ENCODE measurements around the gene RAPH1. TPM values are rescaled to one million over a fixed set of nuclear protein-coding genes. Genes with fewer than 3 reads are reported as not detected.

The RAPH1 gene
- total RNA-seq, 1 experiment from 2014 or later: 31.4 TPM

GRCh38 chr2:203441463-203441862 lies 93.6 kb downstream of the RAPH1 start:
- no peak for ATAC-seq
- in situ Hi-C loops (cut with HindIII; ENCODE audit: low pct_unique_long_range_greater_than_20kb, low sequenced_read_pairs): no loop called here
- CTCF ChIA-PET: no interaction called here

GRCh38 chr2:203440671-203441070 lies 94.4 kb downstream of the RAPH1 start:
- Histone ChIP-seq H3K27me3 (ENCODE audit: control insufficient read depth, insufficient read depth, low read length) (no peaks in the 10 kb centered on the region), H3K9me3 (ENCODE audit: control insufficient read depth, insufficient read depth, low read depth, low read length) (no peaks in the 10 kb centered on the region), H3K27ac (ENCODE audit: low read length) (no peak overlapping the region), H3K36me3 (ENCODE audit: control insufficient read depth, insufficient read depth, low read length) (peaks cover 15% of the 10 kb centered on the region; the same call in 1 of the 2 replicates), H3K4me3 (ENCODE audit: low read depth in 2 of 2, low read length in 2 of 2) (no peak overlapping the region), H3K4me1 (ENCODE audit: control insufficient read depth, insufficient read depth, low read length) (no peaks in the 10 kb centered on the region; the same call in 1 of the 2 replicates)
- CTCF ChIA-PET: no interaction called here
- ATAC-seq (no peak), DNase-seq (ENCODE audit: low read depth, low spot score) (no peak)
- intact Hi-C loops (cut with micrococcal nuclease; ENCODE audit: unreplicated experiment): no loop called here
- no peak for TF ChIP-seq TCF7L2 (IDR thresholded peaks at IDR 0.05; ENCODE audit: low read depth, low read length)
- TF ChIP-seq POLR2AphosphoS5 (IDR thresholded peaks at IDR 0.05; ENCODE audit: low read depth, low read length): no peak
- no peak for TF ChIP-seq CTCF (IDR thresholded peaks at IDR 0.05)
- POLR2A ChIA-PET: interaction anchor here (0.6 kb wide), 1 partner anchor 283 kb away, joined by 4 read pairs; no protein-coding TSS in a partner anchor
- in situ Hi-C loops (cut with HindIII; ENCODE audit: low pct_unique_long_range_greater_than_20kb, low sequenced_read_pairs): no loop called here
- BruUV-seq (replicated peaks): no TSS peak

More at GRCh38 chr2:203441463-203441862, 93.6 kb downstream of the RAPH1 start:
- intact Hi-C loops (cut with micrococcal nuclease; ENCODE audit: unreplicated experiment): no loop called here
- H3K4me1 ChIP-seq (ENCODE audit: control insufficient read depth, insufficient read depth, low read length): no peaks in the 10 kb centered on the region; the same call in 1 of the 2 replicates
- DNase-seq (ENCODE audit: low read depth, low spot score): no peak
- no TSS peak for BruUV-seq (replicated peaks)
- no peaks in the 10 kb centered on the region for H3K9me3 ChIP-seq (ENCODE audit: control insufficient read depth, insufficient read depth, low read depth, low read length)
- H3K27me3 ChIP-seq (ENCODE audit: control insufficient read depth, insufficient read depth, low read length): no peaks in the 10 kb centered on the region
- POLR2A ChIA-PET: no interaction called here
- H3K4me3 ChIP-seq (ENCODE audit: low read depth in 2 of 2, low read length in 2 of 2): no peak overlapping the region
- TF ChIP-seq REST (IDR thresholded peaks at IDR 0.05; ENCODE audit: insufficient read depth in 1 of 2, low read depth in 2 of 2, low read length in 1 of 2) (no peak), TCF7L2 (IDR thresholded peaks at IDR 0.05; ENCODE audit: low read depth, low read length) (no peak), CTCF (IDR thresholded peaks at IDR 0.05) (no peak), POLR2AphosphoS5 (IDR thresholded peaks at IDR 0.05; ENCODE audit: low read depth, low read length) (no peak), SIN3A (IDR thresholded peaks at IDR 0.05; ENCODE audit: borderline replicate concordance, insufficient read depth, low read depth, low read length) (no peak)
- peaks cover 15% of the 10 kb centered on the region; the same call in 1 of the 2 replicates for H3K36me3 ChIP-seq (ENCODE audit: control insufficient read depth, insufficient read depth, low read length)
- H3K27ac ChIP-seq (ENCODE audit: low read length): no peak overlapping the region

Measured in Panc1 (cell line).